Panc1 (cell line): ENCODE results near the gene RUSC1. TPM values are rescaled to one million over a fixed set of nuclear protein-coding genes. Genes with fewer than 3 reads are reported as not detected.

ENCODE experiments used
- ATAC-seq: fragments of 200-7000 bp; cut with Tn5 transposase; 2 replicates; pipeline ENCODE4 v1.9.1; 2020; ENCODE audit warnings: mild to moderate bottlenecking, moderate library complexity
- BruUV-seq: library from RNA; stranded (reverse); fragments of 400-500 nt; replicated peaks from 2 replicates; lab custom pipeline; 2021; lab: Mats Ljungman, UMichigan
- CTCF ChIA-PET: fragments of 300-600 bp; sonication (Branson Sonifier 250); formaldehyde crosslinking; loops from one replicate; lab custom pipeline; 2022; ENCODE audit warnings: antibody characterized with exemption; lab: Charles Lee
- POLR2A ChIA-PET: fragments of 300-600 bp; sonication (Branson Sonifier 250); formaldehyde crosslinking; loops from one replicate; lab custom pipeline; 2022; ENCODE audit warnings: antibody characterized with exemption; lab: Charles Lee
- DNase-seq: peaks from one replicate; pipeline ENCODE4 v3.0.0-alpha.2; 2010; ENCODE audit warnings: low read depth, low spot score
- H3K27ac ChIP-seq: 2 replicates; pipeline ENCODE4 v1.5.1; 2011; ENCODE audit warnings: mild to moderate bottlenecking, low read length, inconsistent platforms
- H3K27me3 ChIP-seq: fragments of 200-500 bp; sonication (Bioruptor generic); 2 replicates; pipeline ENCODE4 v1.6.0; 2014; ENCODE audit warnings: low read length, inconsistent platforms; ENCODE audit not compliant: control insufficient read depth, insufficient read depth
- H3K36me3 ChIP-seq: fragments of 200-500 bp; sonication (Bioruptor generic); 2 replicates; pipeline ENCODE4 v1.5.1; 2014; ENCODE audit warnings: inconsistent platforms, mild to moderate bottlenecking, low read length, moderate library complexity; ENCODE audit not compliant: control insufficient read depth, insufficient read depth
- H3K4me1 ChIP-seq: 2 replicates; pipeline ENCODE4 v1.5.1; 2011; ENCODE audit warnings: inconsistent platforms, mild to moderate bottlenecking, low read length, moderate library complexity; ENCODE audit not compliant: control insufficient read depth, insufficient read depth
- H3K4me3 ChIP-seq, 2 experiments: 2 replicates each; pipeline ENCODE4 v1.5.1; 2011 to 2012; ENCODE audit warnings: low read depth in 2 of 2, low read length in 2 of 2, mild to moderate bottlenecking in 2 of 2, inconsistent platforms in 1 of 2, moderate library complexity in 1 of 2
- H3K9me3 ChIP-seq: fragments of 200-500 bp; sonication (Bioruptor generic); 2 replicates; pipeline ENCODE4 v1.5.1; 2014; ENCODE audit warnings: low read depth, mild to moderate bottlenecking, inconsistent platforms, low read length, moderate library complexity; ENCODE audit not compliant: control insufficient read depth, insufficient read depth
- POLR2AphosphoS5 ChIP-seq: IDR thresholded peaks from 2 replicates; pipeline ENCODE4 v1.6.1; 2012; ENCODE audit warnings: mild to moderate bottlenecking, low read depth, low read length, moderate library complexity
- SIN3A ChIP-seq: IDR thresholded peaks from 2 replicates; pipeline ENCODE4 v1.6.1; 2012; ENCODE audit warnings: low read depth, mild to moderate bottlenecking, low read length, moderate library complexity, borderline replicate concordance; ENCODE audit not compliant: insufficient read depth
- TCF7L2 ChIP-seq: IDR thresholded peaks from 2 replicates; pipeline ENCODE4 v1.6.1; 2011; ENCODE audit warnings: mild to moderate bottlenecking, low read depth, low read length, inconsistent platforms
- in situ Hi-C: cut with HindIII; loops from 2 replicates; pipeline ENCODE4 v1.10.0; 2016; ENCODE audit warnings: low sequenced_read_pairs, low pct_unique_long_range_greater_than_20kb
- intact Hi-C: fragments of 100-400 bp; cut with micrococcal nuclease; formaldehyde crosslinking; loops from one replicate; pipeline ENCODE4 v1.10.0; 2022; ENCODE audit not compliant: unreplicated experiment
- total RNA-seq: library from RNA; stranded (reverse); gene quantifications from one replicate; pipeline ENCODE4 v1.2.1, GENCODE V29; 2021; ENCODE audit not compliant: unreplicated experiment
- TF ChIP-seq, protein P1 (sequence below): fragments of 450-650 bp; IDR thresholded peaks from 2 replicates; pipeline ENCODE4 v1.5.1; 2017; ENCODE audit warnings: mild to moderate bottlenecking
- TF ChIP-seq, protein P2 (sequence below), 2 experiments: IDR thresholded peaks; 2 replicates each; pipeline ENCODE4 v1.6.1; 2011 to 2012; ENCODE audit warnings: low read depth in 2 of 2, control low read depth in 1 of 2, low read length in 1 of 2, mild to moderate bottlenecking in 1 of 2, moderate library complexity in 1 of 2; ENCODE audit not compliant: insufficient read depth in 1 of 2

The RUSC1 gene
- total RNA-seq, 1 experiment from 2014 or later: 77.9 TPM

DNA sequence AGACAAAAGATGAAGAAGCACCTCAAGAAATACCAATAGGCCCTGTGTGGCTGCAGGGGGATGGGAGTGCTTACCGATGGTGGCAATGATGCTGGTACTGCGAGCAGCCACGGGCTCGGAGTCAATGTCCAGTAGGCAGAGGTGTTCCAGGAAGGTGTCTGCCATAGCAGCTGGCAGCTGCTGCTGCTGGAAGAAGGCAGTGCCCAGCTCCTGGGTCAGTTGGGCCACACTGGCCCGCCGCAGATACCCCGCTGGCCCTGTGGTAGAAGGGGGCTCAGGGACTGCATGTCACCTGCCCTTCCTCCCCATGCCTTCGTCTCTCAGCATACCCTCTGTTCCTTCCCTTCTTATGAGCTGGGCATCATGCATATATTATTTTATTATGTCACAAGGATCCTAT, 20.7 kb upstream of the RUSC1 start:
- DNase-seq (no peak), ATAC-seq (no peak)
- intact Hi-C loops (no loop called here), in situ Hi-C loops (no loop called here)
- BruUV-seq: no TSS peak
- no peaks in the 10 kb centered on the region for H3K4me1 ChIP-seq
- H3K27ac ChIP-seq: no peak overlapping the region
- H3K36me3 ChIP-seq: no peaks in the 10 kb centered on the region
- H3K9me3 ChIP-seq: no peaks in the 10 kb centered on the region
- ChIA-PET CTCF (interaction anchor here (1.0 kb wide), 1 partner anchor 49 kb away, joined by 3 read pairs; no protein-coding TSS in a partner anchor), POLR2A (interaction anchor here (1.1 kb wide), 1 partner anchor 27 kb away, joined by 4 read pairs; the partner anchor contains the start of gene CLK2)
- no peak for TF ChIP-seq TCF7L2
- no peak for TF ChIP-seq SIN3A
- H3K27me3 ChIP-seq: no peaks in the 10 kb centered on the region
- H3K4me3 ChIP-seq: no peak overlapping the region

DNA sequence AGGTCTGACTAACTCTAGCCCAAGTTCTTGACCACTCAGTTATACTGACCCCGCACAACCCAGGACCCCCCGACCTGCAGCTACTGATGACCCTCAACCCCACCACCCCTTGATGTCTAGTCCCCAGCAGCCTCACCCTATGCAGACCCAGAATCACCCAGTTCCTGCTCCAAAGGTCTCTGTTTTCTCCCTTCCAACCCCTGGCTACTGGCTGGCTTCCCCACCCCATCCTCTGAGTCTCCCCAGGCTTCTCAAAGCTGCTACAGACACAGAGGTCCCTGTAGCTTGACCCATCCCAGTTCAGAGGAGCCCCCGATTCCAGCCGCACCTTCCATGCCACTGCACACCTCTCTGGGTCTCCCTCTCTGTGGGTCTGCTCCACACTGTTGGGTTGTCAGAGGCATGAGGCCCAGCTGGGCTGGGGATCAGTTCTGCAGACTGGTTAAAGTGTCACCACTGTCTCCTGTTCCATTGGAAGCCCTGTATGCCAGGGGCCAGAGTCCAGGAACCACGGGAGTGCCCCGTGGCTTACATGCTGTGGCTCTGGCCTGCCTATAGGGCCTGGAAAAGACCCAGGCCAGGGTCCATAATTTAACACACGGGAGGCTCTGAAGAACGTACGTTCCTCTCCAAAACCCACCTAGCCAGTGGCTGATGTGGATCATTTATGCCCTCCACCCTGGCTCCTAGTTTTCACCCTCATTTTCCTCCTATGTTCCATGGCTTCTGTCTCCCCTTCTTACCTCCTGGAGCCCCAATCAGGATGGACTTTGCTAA, 20.0 kb upstream of the RUSC1 start:
- Histone ChIP-seq H3K36me3 (no peaks in the 10 kb centered on the region), H3K4me3 (no peak overlapping the region), H3K4me1 (no peaks in the 10 kb centered on the region), H3K27ac (no peak overlapping the region), H3K27me3 (no peaks in the 10 kb centered on the region), H3K9me3 (no peaks in the 10 kb centered on the region)
- ATAC-seq (peak; percentile 59; the same call in 1 of the 2 replicates), DNase-seq (no peak)
- ChIA-PET POLR2A (interaction anchor here (1.1 kb wide), 1 partner anchor 27 kb away, joined by 4 read pairs; the partner anchor contains the start of gene CLK2), CTCF (interaction anchor here (1.0 kb wide), 1 partner anchor 50 kb away, joined by 3 read pairs; no protein-coding TSS in a partner anchor)
- in situ Hi-C loops (no loop called here), intact Hi-C loops (no loop called here)
- no TSS peak for BruUV-seq
- TF ChIP-seq, protein P1, sequence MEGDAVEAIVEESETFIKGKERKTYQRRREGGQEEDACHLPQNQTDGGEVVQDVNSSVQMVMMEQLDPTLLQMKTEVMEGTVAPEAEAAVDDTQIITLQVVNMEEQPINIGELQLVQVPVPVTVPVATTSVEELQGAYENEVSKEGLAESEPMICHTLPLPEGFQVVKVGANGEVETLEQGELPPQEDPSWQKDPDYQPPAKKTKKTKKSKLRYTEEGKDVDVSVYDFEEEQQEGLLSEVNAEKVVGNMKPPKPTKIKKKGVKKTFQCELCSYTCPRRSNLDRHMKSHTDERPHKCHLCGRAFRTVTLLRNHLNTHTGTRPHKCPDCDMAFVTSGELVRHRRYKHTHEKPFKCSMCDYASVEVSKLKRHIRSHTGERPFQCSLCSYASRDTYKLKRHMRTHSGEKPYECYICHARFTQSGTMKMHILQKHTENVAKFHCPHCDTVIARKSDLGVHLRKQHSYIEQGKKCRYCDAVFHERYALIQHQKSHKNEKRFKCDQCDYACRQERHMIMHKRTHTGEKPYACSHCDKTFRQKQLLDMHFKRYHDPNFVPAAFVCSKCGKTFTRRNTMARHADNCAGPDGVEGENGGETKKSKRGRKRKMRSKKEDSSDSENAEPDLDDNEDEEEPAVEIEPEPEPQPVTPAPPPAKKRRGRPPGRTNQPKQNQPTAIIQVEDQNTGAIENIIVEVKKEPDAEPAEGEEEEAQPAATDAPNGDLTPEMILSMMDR: no peak

DNA sequence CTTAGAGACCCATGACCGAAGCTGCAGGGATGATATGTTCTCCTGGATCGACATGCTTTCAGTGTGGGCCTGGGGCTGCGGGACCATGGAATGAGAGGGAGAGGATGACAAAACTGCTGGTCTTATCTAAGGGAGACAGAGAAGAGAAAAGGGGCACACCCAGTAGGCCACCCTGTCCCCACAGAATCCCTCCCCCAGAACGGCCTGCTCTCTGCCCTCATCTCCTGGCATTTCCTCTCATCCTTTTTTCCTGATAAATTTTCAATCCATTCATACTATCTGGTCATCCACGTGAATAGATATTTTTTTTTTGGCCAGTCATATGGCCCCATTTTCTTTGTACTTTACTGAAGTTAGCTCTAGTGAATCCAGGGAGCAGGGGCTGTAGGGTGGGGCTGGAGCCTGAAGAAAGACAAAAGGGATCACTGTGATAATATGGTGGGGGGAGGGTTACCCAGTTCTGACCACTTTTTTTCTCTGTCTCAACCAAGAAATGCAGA, 19.3 kb upstream of the RUSC1 start, which contains the start of gene PKLR:
Gene PKLR, minus strand, starts transcription at position 97 of the 500 bp plus-strand sequence. Its CDS starts 43 bp downstream, at position 54.
- BruUV-seq: no TSS peak
- TF ChIP-seq POLR2AphosphoS5: no peak
- no peak for TF ChIP-seq TCF7L2
- TF ChIP-seq, protein P1: no peak
- TF ChIP-seq, protein P2, sequence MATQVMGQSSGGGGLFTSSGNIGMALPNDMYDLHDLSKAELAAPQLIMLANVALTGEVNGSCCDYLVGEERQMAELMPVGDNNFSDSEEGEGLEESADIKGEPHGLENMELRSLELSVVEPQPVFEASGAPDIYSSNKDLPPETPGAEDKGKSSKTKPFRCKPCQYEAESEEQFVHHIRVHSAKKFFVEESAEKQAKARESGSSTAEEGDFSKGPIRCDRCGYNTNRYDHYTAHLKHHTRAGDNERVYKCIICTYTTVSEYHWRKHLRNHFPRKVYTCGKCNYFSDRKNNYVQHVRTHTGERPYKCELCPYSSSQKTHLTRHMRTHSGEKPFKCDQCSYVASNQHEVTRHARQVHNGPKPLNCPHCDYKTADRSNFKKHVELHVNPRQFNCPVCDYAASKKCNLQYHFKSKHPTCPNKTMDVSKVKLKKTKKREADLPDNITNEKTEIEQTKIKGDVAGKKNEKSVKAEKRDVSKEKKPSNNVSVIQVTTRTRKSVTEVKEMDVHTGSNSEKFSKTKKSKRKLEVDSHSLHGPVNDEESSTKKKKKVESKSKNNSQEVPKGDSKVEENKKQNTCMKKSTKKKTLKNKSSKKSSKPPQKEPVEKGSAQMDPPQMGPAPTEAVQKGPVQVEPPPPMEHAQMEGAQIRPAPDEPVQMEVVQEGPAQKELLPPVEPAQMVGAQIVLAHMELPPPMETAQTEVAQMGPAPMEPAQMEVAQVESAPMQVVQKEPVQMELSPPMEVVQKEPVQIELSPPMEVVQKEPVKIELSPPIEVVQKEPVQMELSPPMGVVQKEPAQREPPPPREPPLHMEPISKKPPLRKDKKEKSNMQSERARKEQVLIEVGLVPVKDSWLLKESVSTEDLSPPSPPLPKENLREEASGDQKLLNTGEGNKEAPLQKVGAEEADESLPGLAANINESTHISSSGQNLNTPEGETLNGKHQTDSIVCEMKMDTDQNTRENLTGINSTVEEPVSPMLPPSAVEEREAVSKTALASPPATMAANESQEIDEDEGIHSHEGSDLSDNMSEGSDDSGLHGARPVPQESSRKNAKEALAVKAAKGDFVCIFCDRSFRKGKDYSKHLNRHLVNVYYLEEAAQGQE (IDR thresholded peaks at IDR 0.05; ENCODE audit: insufficient read depth in 1 of 2, low read depth in 2 of 2, low read length in 1 of 2): no peak
- no peak for TF ChIP-seq SIN3A
- ATAC-seq (no peak), DNase-seq (no peak)
- POLR2A ChIA-PET: no interaction called here
- Histone ChIP-seq H3K9me3 (no peaks in the 10 kb centered on the region), H3K4me1 (no peaks in the 10 kb centered on the region), H3K4me3 (no peak within 1 kb of the TSS), H3K36me3 (no peaks in the 10 kb centered on the region), H3K27ac (no peak within 1 kb of the TSS), H3K27me3 (no peaks in the 10 kb centered on the region)
- in situ Hi-C loops: no loop called here
- intact Hi-C loops: no loop called here
- CTCF ChIA-PET: no interaction called here
